Esophagus muscularis mucosa (tissue), 4 donors: ENCODE measurements around the gene FES.

Experiments used
- EP300 ChIP-seq: sonication (generic); formaldehyde crosslinking; IDR thresholded peaks from one replicate; pipeline ENCODE4 v1.6.1; 2017; ENCODE audit warnings: antibody characterized with exemption
- POLR2A ChIP-seq: fragments of 450-650 bp; IDR thresholded peaks from one replicate; pipeline ENCODE4 v1.6.1; 2017; ENCODE audit warnings: antibody characterized with exemption, moderate library complexity, mild to moderate bottlenecking, low read depth
- POLR2AphosphoS5 ChIP-seq, 2 donors: sonication (generic); formaldehyde crosslinking; IDR thresholded peaks; one replicate each; pipeline ENCODE4 v1.6.1; 2017; ENCODE audit warnings: antibody characterized with exemption in 2 of 2
- TF ChIP-seq, protein P1 (sequence below), 3 experiments: fragments of 200-600 bp in 2 of 3; fragments of 450-650 bp in 1 of 3; sonication (generic) in 2 of 3; IDR thresholded peaks; one replicate each; pipeline ENCODE4 v1.5.1; 2017 to 2019; ENCODE audit warnings: antibody characterized with exemption in 3 of 3, mild to moderate bottlenecking in 2 of 3, moderate library complexity in 1 of 3

DNA sequence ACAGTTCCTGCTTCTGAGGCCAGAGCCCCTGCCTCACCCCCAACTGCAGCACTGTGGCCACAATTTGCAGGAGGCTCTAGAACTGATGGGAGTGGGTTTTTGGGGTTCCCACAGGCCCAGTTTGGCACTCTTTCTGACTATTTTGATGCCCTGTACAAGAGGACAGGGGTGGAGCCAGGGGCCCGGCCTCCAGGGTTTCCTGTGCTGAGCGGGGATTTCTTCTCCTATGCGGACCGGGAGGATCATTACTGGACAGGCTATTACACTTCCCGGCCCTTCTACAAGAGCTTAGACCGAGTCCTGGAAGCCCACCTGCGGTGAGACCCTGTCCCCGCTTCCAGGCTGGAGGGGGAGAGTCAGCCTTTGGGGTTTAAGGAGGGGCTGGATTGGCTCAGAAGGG is 25.7 kb downstream of the FES start:
- TF ChIP-seq, protein P1, sequence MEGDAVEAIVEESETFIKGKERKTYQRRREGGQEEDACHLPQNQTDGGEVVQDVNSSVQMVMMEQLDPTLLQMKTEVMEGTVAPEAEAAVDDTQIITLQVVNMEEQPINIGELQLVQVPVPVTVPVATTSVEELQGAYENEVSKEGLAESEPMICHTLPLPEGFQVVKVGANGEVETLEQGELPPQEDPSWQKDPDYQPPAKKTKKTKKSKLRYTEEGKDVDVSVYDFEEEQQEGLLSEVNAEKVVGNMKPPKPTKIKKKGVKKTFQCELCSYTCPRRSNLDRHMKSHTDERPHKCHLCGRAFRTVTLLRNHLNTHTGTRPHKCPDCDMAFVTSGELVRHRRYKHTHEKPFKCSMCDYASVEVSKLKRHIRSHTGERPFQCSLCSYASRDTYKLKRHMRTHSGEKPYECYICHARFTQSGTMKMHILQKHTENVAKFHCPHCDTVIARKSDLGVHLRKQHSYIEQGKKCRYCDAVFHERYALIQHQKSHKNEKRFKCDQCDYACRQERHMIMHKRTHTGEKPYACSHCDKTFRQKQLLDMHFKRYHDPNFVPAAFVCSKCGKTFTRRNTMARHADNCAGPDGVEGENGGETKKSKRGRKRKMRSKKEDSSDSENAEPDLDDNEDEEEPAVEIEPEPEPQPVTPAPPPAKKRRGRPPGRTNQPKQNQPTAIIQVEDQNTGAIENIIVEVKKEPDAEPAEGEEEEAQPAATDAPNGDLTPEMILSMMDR (IDR thresholded peaks at IDR 0.05) = no peak
- TF ChIP-seq EP300 = no peak
- TF ChIP-seq POLR2A = no peak
- no peak for TF ChIP-seq POLR2AphosphoS5 (IDR thresholded peaks at IDR 0.05)
